GM21528 (cell line): ENCODE data around the gene DKK3.

Experiments used
- ATAC-seq: cut with Tn5 transposase; IDR thresholded peaks from one replicate; pipeline ENCODE4 v1.9.1; 2021; ENCODE audit warnings: mild to moderate bottlenecking, moderate library complexity; ENCODE audit not compliant: unreplicated experiment, low FRiP score

Gene DKK3

DNA sequence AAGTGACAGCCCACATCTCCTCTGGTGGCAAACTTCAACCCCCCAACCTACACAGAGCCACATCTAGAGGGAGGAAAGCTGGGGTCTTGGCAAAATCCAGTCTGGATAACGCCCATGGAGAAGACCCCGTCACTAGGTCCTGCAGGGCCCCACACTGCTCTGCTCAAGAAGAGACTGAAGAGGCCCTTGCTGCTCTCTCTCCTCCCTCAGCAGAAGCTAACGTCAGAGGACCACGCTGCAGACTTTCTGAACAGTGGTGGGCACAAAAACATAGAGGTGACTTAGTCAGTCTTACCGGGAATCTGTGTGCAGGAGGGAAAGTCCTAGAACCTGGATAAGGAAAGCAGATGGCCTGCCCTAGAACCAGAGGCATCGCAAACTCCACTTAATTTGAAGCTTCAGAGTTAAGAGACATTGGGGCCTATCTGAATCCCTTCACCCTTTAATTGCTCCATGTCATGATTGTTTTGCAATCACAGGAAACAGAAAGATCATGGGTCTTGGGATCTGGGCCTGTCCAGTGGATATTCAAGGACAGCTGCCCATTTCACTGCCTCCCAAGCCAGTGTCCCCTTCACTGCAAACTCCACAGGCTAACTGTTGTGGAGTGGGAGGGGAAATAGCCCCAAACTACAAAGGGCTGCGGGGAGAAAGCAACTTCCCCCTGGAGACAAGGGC, 1.7 kb downstream of the DKK3 start:
- no peak for ATAC-seq

DNA sequence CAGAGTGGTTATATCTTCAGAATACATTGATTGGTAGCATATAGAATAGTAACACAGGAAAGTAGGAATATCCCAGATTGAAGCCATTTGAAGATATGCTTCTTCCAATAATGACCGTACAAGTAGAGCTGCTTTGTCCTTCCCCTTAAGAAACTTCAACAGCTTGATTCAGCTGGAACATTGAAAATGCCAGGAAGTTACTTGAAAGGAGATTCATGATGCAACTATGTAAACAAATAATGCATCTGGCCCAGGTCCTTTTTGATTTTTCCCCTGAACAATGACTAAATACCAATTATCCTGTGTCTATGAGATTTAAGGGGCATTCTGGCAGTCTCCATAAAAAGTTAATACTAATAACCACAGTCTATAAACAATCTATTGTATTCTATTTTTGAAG, 3.0 kb downstream of the DKK3 start:
- no peak for ATAC-seq

DNA sequence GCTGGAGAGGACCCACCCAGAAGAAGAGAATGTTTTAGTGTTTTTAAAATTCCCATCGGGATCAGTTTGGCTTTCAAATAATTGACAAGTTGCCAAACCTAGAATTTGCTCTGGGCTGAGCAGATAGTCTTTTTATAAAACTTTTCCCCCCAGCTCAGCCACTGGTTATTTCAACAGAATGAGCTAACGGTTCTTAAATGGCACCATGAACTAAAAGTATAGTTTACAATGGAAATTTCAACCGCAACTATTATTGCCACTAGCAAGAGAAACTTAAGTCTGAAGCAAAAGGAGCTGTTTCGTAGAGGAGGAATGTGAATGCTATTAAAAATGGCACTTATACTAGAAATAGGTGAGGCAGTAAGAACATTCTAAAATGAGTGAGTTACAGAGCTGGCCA, 3.4 kb downstream of the DKK3 start:
- ATAC-seq, result no peak

DNA sequence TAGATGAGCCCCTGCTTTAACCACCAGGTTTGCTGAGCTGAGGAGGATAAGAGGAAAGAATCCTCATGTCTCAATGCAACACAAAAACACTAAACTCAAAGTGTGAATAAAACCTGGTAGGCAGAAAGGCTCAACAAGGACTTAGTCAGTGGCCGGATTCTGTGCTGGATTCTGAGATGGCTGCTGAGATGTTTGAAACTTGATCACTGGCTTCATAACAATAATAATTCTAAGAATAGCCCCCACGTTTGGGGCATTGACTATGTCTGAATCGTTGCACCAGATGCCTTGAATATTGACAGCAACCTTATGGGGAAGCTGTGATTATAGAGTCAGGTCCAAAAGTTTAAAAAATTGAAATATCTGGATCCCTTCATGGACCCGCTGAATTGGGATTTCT, 4.6 kb downstream of the DKK3 start:
- no peak for ATAC-seq

DNA sequence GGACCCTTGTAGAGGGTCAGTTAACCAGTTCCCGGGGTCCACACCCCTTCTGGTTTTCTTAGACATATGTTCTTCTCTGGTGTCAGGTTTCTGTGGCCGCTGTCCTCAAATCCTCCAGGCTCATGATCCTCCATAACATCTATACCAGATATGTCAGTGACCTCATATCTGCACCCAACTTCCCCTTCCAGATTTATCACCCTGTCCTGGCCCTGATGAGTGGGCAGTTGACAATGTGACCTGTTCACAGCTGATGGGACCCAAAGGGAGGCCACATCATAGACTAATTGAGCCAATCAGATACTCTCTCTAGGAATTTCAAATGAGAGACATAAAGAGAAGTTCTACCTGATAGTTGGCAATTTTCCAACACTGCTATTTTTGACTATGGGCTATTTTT, 5.1 kb downstream of the DKK3 start:
- ATAC-seq, result no peak

DNA sequence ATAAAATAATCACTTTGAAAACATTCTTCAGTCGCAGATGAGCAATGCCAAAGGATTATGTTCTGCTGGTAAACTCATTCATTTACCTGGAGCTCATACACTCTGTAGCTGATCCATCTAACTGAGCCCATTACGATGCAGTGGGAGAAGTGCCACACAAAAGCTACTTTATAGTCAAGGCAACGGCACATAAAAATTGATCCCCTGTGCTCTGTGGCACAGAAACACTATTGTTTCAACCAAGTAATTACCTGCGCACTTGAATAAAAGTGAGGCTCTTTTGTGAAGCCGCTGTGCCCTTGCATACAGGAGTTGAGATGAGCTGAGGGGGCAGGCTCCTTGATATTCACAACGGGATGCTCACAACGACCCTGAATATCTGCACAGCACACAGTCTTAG, 7.2 kb downstream of the DKK3 start:
- ATAC-seq, result no peak

DNA sequence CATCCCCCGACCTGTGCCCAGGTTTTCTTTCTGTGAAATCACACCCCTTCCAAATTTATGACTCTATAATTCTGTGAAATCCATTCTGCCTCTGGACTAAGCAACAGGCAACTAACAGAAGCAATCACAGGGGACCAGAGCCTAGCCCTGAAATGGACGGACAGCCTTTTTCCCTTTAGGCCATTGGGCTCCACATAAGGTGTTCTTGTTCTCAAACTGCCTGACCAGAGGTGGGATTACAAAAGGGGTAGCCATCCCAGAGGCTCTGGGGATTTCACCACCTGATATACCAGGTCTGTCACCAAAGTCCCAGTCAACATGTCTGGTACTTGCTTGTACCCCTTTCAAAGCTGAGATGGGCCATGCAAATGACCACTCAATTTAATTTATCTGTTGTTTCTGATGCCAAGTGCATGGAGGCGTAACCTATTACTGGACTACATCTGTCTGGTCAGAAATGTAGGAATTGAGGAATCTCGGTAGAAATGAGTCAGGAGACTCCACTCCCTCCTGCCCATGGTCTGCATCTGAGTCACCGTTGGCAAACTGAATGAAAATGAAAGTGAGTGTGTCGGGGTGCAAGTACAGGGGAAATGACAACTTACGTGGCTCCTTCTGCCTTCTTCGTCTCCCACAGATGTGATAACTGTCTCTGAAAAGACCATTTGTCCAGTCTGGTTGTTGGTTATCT, 10.2 kb downstream of the DKK3 start:
- ATAC-seq, result no peak

DNA sequence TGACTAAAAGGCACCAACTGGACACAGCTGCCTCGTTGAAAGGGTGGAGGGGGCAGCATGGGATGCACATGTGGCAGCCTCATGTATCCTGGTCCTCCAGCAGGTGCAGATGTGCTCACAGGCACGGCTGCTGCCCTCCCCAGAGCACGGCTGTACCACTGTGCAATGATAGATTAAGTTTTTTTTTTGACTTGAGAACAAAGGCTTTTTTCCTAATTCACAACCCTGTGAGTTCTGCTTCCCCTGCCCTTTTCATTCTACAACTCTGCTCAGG, 11.4 kb downstream of the DKK3 start:
- no peak for ATAC-seq

DNA sequence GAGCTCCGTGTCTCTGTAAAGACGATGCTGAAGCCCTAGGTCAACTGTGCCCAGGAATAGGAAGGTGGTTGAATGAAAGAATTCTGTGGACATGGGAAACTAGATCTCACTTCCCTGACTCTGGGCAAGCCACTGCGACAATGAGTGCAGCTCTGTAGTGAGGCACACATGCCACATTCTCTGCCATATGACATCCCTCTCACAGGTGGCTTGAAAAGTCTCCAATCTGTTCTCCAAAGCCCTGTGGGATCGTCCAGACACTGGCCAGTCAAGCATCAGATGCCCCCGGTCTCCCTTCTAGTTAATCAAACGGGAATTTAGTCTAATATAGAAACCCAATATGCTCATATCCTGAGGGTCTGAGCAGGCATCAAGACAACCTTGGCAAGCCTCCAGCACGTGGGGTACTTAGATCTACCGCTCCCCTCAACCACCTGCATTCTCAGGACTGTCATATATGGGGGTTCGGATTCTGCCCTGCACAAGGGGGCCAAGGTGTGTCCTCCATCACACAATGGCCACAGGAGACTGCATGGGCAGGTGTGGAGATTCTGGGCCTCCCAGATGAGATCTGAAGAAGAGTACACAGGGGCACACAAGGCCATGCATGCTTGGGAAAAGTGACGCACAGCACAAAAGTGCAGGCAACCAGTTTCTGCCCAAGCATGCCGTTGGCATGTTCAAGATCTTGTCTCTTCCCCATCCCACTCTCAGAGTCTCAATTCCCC, 11.9 kb downstream of the DKK3 start:
- no peak for ATAC-seq

DNA sequence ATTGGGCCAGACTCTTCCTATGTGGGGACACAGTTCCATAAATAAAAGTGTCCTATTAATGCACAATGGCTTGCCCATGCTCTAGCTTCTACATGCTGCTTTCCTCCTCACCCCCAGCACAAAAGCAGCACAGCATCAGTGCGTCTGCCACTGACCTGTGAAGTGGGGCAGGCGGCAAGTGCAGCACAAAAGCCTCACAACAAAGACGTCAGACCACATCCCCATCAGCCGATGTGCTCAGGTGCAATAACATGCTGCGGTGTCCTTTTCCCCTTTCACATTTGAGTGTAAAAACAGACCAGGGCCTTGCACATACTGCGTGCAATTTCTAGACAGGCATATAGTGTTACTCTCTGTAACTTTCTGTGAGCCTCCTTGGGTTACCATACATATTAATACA, 12.8 kb downstream of the DKK3 start:
- no peak for ATAC-seq

DNA sequence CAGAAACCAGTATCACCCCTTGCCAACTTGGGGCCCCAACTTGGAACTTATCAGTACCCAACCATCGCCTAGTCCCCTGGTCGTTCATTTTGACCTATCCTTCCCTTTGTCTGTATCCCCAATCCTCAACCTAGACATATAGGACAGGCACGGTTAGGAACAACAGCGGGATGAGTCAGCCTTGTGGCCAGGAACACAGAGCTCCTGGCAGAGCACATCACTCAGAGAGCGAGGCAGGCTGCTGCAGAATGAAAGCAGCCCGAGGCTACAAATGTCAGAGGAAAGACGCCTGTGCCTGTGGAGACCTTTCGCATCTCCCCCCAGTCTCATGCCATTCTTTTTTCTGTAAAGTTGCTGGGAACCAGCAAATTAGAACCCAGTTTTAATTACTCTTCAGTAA, 14.6 kb downstream of the DKK3 start:
- no peak for ATAC-seq

DNA sequence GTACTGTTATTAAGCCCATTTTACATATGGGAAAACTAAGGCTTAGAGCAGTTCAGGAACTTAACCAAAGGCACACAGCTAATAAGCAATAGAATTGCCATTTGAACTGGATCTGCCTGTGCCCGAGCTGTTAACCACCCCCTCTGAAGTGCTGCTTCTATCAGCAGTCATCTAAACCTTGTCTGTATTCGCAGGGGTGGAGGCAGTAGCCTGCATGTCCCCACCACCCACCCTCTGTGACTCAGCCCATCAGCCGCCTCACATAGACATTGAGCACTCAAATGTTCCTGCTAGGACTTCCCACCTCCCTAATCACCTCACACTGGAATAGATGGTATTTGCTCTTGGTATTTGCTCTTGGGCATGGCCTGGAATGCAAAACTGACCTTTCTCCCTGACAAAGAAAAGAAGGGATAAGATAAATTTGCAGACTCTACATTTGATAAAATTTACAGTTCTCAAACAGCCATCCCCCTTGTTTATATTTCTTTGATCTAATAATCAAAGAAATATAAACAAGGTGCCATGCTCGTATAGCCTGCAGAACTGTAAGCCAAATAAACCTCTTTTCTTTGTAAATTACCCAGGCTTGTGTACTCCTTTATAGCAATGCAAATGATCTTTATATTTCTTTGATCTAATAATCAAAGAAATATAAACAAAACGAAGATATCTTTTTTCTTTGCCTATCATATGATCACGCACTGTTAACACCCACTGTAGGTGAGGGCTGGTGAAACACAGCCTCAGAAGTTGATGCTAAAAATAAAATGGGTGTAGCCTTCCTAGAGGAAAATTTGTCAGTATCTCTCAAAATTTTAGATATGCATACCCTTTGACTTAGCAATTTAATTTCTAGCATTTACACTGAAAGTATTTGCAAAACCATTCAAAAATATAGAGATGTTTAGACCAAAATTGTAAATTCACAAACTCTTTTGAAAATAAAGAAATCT, 15.9 kb downstream of the DKK3 start:
- ATAC-seq, result no peak

DNA sequence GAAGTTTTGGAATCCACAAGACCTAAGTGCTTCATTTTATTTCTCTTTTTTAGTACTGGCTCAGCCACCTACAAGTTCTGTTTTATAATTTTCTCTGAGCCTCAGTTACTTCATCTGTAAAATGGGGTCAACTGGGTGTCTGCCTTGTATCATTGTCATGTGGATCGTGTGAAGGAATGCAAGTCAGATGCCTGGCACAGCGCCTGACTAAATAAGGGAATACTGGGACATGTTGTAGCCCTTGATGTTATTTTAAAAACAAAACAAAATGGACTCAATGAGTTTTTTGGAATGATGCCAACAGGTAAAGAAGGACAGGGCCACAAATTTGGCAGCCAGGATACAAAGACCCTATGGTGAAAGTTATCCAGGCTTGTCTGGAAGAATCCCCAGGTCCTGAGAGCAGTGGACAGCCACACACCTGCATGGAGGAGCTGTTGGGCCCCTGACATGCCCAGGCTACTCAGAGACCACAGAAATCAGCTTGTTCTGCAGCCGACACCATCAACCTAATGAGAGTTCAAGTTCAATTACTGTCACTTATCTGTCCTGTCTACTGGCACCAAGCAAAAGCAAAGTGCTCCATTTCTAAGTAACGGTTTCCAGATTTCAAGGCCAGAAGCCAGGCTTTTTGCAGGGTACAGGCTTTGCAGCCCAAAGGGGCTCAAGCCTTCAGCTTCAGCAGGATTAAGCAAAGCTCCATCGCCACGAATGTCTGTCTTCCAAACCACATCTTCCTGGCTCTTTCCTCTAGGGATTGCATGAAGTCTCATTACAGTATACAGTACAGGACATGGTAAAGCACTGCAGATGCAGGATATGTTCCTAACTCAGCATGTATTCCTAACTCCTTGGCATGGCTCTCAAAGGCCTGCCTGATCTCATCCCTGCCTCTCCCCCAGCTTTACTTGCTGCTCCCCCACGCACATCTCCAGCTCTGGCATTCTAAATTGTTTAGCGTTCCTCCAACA, 18.4 kb downstream of the DKK3 start:
- no peak for ATAC-seq

DNA sequence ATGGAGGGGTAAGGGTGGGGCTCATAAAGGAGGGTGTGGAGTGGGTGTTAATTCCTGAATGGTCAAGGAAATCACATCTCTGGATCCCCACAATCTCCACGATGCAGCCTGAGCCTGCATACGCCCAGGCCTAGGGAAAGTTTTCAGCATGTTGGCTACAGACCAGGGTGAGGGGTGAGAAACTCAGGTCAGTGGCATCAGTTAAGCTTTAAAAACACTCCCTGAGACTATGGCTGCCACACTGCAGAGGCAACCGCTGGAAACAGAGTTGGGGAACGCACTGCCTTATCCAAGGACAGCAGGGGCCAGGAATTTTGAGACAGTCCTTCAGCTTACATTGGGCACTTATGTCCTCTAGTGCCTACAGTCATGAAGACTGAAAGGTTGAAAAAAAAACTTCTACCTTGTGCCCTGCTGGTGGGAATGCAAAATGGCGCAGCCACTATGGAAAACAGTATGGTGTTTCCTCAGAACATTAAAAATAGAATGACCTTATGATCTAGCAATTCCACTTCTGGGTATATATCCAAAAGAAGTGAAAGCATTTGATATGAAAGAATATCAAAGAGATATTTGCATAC, 19.7 kb downstream of the DKK3 start:
- no peak for ATAC-seq

DNA sequence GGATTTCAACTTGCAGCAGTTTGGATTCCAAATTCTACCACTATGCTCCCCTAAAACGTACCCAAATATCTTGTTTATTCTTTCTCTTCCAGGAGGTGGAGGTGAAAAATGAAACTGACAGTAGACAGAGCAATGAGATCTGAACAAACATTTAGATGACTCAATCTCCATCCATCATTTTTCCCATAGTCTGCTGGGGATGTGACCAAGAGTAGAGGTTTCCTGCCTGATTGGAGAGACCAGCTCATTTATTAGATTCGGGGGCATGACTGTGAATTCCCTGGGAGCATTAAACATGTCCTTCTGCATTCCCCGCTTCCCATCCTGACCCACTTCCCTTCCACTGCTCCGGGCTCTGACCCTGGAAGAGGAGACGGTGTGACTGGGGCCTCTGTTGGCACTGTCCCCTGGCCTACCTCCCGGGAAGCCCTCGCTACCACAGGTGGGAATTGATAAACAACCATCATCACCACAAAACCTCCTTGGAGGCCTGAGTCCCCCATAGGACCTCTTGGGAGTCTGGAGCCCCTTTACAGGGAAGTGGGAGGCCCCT, 20.3 kb downstream of the DKK3 start:
- no peak for ATAC-seq

DNA sequence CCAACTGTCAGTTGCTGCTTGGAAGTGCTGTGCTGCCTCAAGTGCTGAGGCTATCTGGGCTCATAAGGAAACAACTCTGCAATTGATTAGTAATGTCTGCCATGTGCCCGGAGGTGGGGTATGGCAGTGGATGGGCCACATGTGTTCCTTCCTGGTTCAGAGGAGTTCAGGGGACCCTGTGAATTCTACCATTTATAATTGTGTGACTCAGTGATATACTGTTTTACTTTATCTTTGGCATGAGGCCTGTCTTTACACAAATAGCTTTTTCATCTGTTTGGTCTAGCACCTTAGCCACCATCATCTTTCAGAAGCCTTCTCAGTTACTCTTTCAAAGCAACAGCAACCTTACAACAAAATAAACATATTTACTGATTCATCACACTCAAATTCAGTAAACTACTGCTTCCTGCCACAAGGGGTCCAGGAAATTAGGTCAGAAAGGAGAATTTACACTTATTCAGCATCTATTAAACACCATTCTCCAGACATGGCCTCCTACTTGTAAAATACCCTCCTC, 20.9 kb downstream of the DKK3 start:
- ATAC-seq, result no peak

DNA sequence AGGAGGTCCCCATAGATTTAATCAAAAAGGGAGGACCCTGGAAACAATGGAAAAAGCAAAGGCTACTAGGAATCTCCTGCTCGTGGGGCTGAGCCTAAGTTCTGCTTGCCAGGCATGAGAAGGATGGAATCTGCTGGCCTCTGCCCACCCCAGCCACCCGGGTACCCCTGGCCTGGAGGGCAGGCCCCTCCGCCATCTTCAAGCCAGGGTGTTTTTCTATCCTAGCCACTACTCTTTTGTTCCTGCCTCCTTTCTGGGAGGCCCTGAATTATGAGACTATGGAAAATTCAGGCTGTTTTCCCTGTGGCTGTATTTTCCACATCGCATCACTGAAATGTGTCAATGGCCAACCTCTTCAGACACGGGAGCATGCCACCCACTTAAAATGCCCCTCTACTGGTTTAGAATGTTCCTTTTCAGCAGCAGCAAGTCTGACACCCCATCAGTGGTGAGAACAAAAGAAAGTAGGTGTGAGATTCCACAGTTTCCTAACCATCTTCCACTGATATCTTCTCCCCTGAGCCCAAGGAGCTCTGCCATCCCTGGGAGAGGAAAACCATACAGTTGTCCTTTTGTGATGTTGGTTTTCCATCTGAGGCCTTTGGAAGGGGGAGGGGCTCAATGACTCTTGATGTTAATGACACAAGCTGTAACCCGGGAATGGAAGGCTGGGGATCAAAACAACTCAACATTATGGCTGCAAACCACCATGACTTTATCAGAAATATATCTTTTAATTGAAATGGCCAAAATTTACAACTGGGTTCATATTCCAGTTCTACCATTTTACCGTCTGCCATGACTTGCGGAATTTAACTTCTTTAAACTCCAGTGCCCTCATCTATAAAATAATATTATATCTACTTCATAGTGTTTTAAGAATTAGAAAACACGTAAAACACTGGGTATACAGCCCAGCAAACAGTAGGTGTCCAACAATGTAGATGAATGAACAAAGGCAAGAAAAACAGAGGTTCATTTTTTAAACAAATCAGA, 22.2 kb downstream of the DKK3 start:
- no peak for ATAC-seq
